GM12892 (cell line): Measurements from ENCODE around the gene LCN6.

Experiments used
- POLR2A ChIP-seq: IDR thresholded peaks from 2 replicates; pipeline ENCODE4 v1.6.1; 2011; ENCODE audit warnings: low read depth, low read length, control low read depth
- POLR2AphosphoS5 ChIP-seq: IDR thresholded peaks from 2 replicates; pipeline ENCODE4 v1.6.1; 2011; ENCODE audit warnings: low read depth, low read length, control low read depth

DNA sequence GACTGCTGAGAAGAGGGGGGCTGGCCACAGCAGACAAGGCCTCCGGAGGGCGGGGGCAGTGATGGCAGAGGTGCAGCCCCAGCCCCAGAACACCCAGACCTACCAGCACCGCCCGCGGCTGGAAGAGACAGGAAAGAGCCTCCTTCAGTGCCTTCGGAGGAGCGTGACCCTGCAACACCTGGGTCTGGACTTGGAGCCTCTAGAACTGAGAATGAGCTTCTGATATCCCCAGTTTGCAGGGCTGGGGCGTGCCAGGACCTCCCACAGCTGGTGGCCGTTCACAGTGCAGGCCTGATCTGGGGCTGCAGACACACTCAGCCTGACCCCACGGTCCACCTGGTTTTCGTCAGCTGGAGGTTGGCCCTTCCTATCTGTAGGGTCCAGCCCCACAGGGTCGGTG, 14.7 kb downstream of the LCN6 start:
- no peak for TF ChIP-seq POLR2A
- TF ChIP-seq POLR2AphosphoS5, result no peak
